ENCODE data around the gene TBC1D2B.
"Not testable (repeated sequence)": the region's sequence is repeated elsewhere in the genome, so short reads cannot be mapped to it uniquely, and the experiment has no call there.

- TF ChIP-seq, protein P1, sequence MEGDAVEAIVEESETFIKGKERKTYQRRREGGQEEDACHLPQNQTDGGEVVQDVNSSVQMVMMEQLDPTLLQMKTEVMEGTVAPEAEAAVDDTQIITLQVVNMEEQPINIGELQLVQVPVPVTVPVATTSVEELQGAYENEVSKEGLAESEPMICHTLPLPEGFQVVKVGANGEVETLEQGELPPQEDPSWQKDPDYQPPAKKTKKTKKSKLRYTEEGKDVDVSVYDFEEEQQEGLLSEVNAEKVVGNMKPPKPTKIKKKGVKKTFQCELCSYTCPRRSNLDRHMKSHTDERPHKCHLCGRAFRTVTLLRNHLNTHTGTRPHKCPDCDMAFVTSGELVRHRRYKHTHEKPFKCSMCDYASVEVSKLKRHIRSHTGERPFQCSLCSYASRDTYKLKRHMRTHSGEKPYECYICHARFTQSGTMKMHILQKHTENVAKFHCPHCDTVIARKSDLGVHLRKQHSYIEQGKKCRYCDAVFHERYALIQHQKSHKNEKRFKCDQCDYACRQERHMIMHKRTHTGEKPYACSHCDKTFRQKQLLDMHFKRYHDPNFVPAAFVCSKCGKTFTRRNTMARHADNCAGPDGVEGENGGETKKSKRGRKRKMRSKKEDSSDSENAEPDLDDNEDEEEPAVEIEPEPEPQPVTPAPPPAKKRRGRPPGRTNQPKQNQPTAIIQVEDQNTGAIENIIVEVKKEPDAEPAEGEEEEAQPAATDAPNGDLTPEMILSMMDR (IDR thresholded peaks at IDR 0.05), result not testable (repeated sequence)
- TF ChIP-seq POLR2A (IDR thresholded peaks at IDR 0.05); POLR2AphosphoS5 (IDR thresholded peaks at IDR 0.05; ENCODE audit: insufficient read depth in 1 of 2, low read depth in 1 of 2): not testable (repeated sequence)
Measured at GRCh38 chr15:77976095-77976450, 101.4 kb downstream of the TBC1D2B start.
